Astrocyte (in vitro differentiated cells and primary cell): ENCODE results near the gene PML. TPM values are rescaled to one million over a fixed set of nuclear protein-coding genes. Genes with fewer than 3 reads are reported as not detected.

Source experiments
- DNase-seq: peaks from one replicate; pipeline ENCODE4 v3.0.0-alpha.2; 2010; ENCODE audit warnings: low read depth
- FAIRE-seq: peaks from 2 replicates; lab custom pipeline; 2011; peaks lifted over from hg19 to GRCh38; lab: Jason Lieb, UNC
- H2AFZ ChIP-seq: 2 replicates; pipeline ENCODE4 v1.6.0; 2012; ENCODE audit warnings: low read depth, low read length, inconsistent platforms
- H3K27ac ChIP-seq: 2 replicates; pipeline ENCODE4 v1.5.1; 2011; ENCODE audit warnings: low read depth, low read length, inconsistent platforms
- H3K27me3 ChIP-seq: 2 replicates; pipeline ENCODE4 v1.6.0; 2011; ENCODE audit warnings: low read length, inconsistent platforms; ENCODE audit not compliant: insufficient read depth
- H3K36me3 ChIP-seq: 2 replicates; pipeline ENCODE4 v1.5.1; 2011; ENCODE audit warnings: low read length, inconsistent platforms; ENCODE audit not compliant: insufficient read depth
- H3K4me1 ChIP-seq: 2 replicates; pipeline ENCODE4 v1.5.1; 2011; ENCODE audit warnings: low read length, inconsistent platforms; ENCODE audit not compliant: insufficient read depth
- H3K4me2 ChIP-seq: 2 replicates; pipeline ENCODE4 v1.6.0; 2012; ENCODE audit warnings: low read length, inconsistent platforms
- H3K4me3 ChIP-seq: 2 replicates; pipeline ENCODE4 v1.5.1; 2011; ENCODE audit warnings: low read depth, mild to moderate bottlenecking, low read length, inconsistent platforms; ENCODE audit not compliant: insufficient read depth
- H3K79me2 ChIP-seq: 2 replicates; pipeline ENCODE4 v1.6.0; 2012; ENCODE audit warnings: mild to moderate bottlenecking, low read length, inconsistent platforms; ENCODE audit not compliant: insufficient read depth
- H3K9ac ChIP-seq: 2 replicates; pipeline ENCODE4 v1.6.0; 2012; ENCODE audit warnings: mild to moderate bottlenecking, low read length, inconsistent platforms
- H3K9me3 ChIP-seq: 2 replicates; pipeline ENCODE4 v1.5.1; 2012; ENCODE audit warnings: low read depth, mild to moderate bottlenecking, low read length, inconsistent platforms; ENCODE audit not compliant: insufficient read depth
- H4K20me1 ChIP-seq: 2 replicates; pipeline ENCODE4 v1.6.0; 2012; ENCODE audit warnings: low read length, inconsistent platforms; ENCODE audit not compliant: insufficient read depth
- H3K27ac Mint-ChIP-seq: one replicate; pipeline ENCODE4 v1.8.0; 2021; ENCODE audit warnings: mild to moderate bottlenecking, mixed read lengths; ENCODE audit not compliant: unreplicated experiment
- H3K27me3 Mint-ChIP-seq: one replicate; pipeline ENCODE4 v1.8.0; 2021; ENCODE audit warnings: low read depth, mixed read lengths; ENCODE audit not compliant: unreplicated experiment
- H3K36me3 Mint-ChIP-seq: one replicate; pipeline ENCODE4 v1.8.0; 2021; ENCODE audit warnings: low read depth, mixed read lengths; ENCODE audit not compliant: unreplicated experiment
- H3K4me1 Mint-ChIP-seq: one replicate; pipeline ENCODE4 v1.8.0; 2021; ENCODE audit warnings: low read depth, mixed read lengths; ENCODE audit not compliant: unreplicated experiment
- H3K4me3 Mint-ChIP-seq: one replicate; pipeline ENCODE4 v1.8.0; 2021; ENCODE audit warnings: mild to moderate bottlenecking, moderate library complexity, mixed read lengths; ENCODE audit not compliant: unreplicated experiment
- H3K9me3 Mint-ChIP-seq: one replicate; pipeline ENCODE4 v1.8.0; 2021; ENCODE audit warnings: mild to moderate bottlenecking, mixed read lengths; ENCODE audit not compliant: unreplicated experiment
- CTCF ChIP-seq: IDR thresholded peaks from 2 replicates; pipeline ENCODE4 v1.5.1; 2011; ENCODE audit warnings: low read depth, mild to moderate bottlenecking, inconsistent platforms, low read length, moderate library complexity; ENCODE audit not compliant: insufficient read depth
- EZH2 ChIP-seq: IDR thresholded peaks from 2 replicates; pipeline ENCODE4 v1.6.1; 2012; ENCODE audit warnings: mild to moderate bottlenecking, low read length, inconsistent platforms; ENCODE audit not compliant: insufficient read depth
- total RNA-seq: library from RNA; stranded (reverse); gene quantifications from 2 replicates; pipeline ENCODE4 v1.2.1, GENCODE V29; 2021

The PML gene
- total RNA-seq, 1 donor from 2014 or later: 116 TPM

DNA sequence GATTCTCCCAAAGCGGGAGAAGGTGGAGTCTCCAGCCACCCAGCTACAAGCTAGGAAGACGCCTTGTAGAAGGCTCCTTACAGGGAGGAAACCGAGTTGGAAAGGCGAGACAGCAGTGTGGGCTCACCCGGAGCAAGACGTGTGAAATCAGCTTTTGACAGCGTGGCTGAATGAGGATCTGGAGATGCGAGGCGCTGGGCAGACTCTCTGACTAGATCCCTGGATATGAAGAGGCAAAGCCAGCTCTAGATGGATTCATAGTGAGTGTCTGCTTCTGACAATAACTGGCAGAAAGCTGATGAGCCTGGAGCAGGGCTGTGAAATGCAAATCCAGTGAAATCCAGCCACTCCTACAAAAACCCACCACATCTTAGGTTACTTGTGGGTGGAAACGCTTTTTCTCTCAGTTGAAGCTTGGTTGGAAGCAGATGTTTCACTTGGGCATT lies 46.8 kb downstream of the PML start:
- Mint-ChIP-seq H3K27ac (no peak overlapping the region), H3K36me3 (peaks cover 33% of the 10 kb centered on the region), H3K27me3 (no peaks in the 10 kb centered on the region), H3K4me3 (no peak overlapping the region), H3K4me1 (peaks cover 41% of the 10 kb centered on the region), H3K9me3 (no peaks in the 10 kb centered on the region)
- TF ChIP-seq CTCF (no peak), EZH2 (no peak)
- no peaks in the 10 kb centered on the region for H3K27me3 ChIP-seq
- H3K4me3 ChIP-seq: no peak overlapping the region
- H3K27ac ChIP-seq: peak overlapping the region; percentile 72
- H3K9me3 ChIP-seq: no peaks in the 10 kb centered on the region
- H3K4me2 ChIP-seq: peak overlapping the region; percentile 67
- H2AFZ ChIP-seq: no peak overlapping the region
- no peaks in the 10 kb centered on the region for H3K36me3 ChIP-seq
- peaks cover 29% of the 10 kb centered on the region for H3K4me1 ChIP-seq
- H3K9ac ChIP-seq: no peak overlapping the region
- FAIRE-seq (no peak), DNase-seq (no peak)
- H3K79me2 ChIP-seq: no peaks in the 10 kb centered on the region
- no peaks in the 10 kb centered on the region for H4K20me1 ChIP-seq

DNA sequence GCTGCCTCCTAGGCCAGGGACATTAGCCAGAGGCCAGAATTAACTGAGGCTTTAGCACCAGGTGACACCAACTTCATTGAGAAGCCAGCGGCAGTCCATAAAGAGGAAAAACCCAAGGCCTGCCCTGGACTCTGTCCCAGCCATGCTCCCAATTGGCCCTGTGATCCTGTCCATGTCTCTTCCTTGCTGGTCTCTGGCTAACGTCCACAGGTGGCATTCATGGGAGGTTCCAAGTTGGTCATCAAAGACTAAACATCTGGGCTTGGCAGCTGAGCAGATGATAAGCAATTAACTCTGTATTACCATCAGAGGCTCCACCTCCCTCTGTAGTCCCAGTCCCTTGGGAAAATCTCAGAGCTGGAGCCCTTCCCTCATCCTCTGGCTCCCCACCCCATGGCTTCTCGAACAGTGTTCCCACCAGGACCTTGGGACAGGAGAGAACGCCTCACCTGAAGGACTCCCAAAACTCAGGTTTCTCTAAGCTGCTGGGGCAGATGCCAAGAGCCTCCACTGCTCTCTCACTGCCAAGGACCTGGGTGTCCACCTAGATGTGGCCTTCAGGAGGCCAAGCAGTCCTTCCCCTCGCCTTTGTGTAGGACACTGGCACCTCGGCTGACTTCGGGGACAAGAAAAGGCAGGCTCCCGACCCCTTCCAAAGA lies 47.4 kb downstream of the PML start:
- H3K4me1 Mint-ChIP-seq: peaks cover 38% of the 10 kb centered on the region
- TF ChIP-seq EZH2 (no peak), CTCF (no peak)

More for the DNA sequence above, 47.4 kb downstream of the PML start:
- Histone ChIP-seq H3K9ac (no peak overlapping the region), H2AFZ (no peak overlapping the region), H3K36me3 (no peaks in the 10 kb centered on the region), H3K4me2 (no peak overlapping the region), H3K4me3 (no peak overlapping the region), H3K4me1 (peaks cover 29% of the 10 kb centered on the region), H3K79me2 (no peaks in the 10 kb centered on the region), H3K27ac (no peak overlapping the region), H3K9me3 (no peaks in the 10 kb centered on the region), H3K27me3 (no peaks in the 10 kb centered on the region), H4K20me1 (no peaks in the 10 kb centered on the region)
- DNase-seq (no peak), FAIRE-seq (no peak)
- H3K9me3 Mint-ChIP-seq: no peaks in the 10 kb centered on the region
- peaks cover 28% of the 10 kb centered on the region for H3K36me3 Mint-ChIP-seq
- H3K4me3 Mint-ChIP-seq: no peak overlapping the region
- H3K27ac Mint-ChIP-seq: no peak overlapping the region
- no peaks in the 10 kb centered on the region for H3K27me3 Mint-ChIP-seq
